Stimulated activated CD8-positive, alpha-beta memory T cell treated with anti-CD3 and anti-CD28 coated beads, Interleukin-7, amount 100 ng/mL, for 1 hour (primary cell): ENCODE measurements around the gene GRPEL2.

Experiments
- DNase-seq, 2 donors: peaks; one replicate each; pipeline ENCODE4 v3.0.0-alpha.2; 2020; ENCODE audit warnings: low read depth in 2 of 2

Gene GRPEL2

DNA sequence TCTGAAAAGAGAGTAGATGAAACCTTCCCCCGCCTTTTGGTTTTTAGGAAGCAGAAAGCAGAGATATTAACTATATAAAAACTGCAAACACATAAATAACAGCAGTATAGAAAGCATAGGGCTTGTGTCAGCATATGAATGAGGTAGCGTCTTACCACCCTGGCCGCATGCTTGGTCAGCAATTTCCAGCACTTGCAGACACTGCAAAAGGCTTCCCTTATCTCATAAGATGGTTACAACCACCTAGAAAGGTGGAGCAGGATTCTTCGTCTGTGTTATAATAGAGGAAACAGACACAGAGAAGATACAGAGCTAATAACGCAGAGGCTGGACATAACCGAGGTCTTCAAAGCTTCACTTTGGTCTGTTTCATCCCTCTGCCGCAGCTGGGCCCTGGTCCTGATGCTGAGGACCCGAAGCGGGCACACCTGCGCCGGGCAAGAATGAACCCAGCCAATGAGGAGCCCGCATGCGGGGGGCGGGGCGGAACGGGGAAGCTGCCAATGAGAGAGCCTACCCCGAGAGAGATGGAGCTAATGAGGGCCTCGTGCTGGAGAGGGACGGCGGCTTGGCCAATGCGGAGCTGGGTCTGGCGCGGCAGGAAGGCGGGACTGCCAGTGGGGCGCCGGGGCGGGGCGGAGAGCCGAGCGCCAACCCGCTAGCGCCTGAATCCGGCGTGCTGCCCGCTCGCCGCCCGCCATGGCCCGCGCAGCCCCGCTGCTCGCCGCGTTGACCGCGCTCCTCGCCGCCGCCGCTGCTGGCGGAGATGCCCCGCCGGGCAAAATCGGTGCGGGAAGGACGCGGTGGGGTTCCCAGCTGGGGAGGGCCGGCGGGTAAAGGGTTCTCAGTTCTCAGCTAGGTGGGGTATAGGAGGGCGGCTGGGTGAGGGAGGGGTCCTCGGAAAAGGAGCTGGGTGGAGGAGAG is 12.3 kb downstream of the GRPEL2 start, which contains the start of gene PCYOX1L:
PCYOX1L (plus strand) TSS at position 677 of the 924 bp plus-strand sequence; CDS start at position 700, 23 bp downstream.
- peak; percentile 80 to 96 for DNase-seq

DNA sequence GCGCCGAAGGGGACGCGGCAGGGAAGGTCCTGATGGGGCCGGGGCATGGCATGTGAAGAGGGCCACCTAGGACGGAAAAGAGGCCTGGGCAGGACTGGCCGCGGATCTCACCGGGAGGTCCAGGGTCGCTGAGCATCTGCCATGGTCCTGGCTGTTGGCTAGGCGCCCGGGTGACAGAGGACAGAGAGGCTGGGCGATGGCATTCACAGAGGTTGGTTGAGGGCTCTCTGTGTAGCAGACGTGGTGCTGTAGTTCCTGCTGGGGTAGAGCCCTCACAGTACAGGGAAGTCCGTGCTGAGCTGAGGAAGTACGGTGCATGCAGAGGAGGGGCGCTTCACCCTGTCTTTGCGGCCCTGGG is 13.0 kb downstream of the GRPEL2 start:
- peak; percentile 6 to 15 for DNase-seq

DNA sequence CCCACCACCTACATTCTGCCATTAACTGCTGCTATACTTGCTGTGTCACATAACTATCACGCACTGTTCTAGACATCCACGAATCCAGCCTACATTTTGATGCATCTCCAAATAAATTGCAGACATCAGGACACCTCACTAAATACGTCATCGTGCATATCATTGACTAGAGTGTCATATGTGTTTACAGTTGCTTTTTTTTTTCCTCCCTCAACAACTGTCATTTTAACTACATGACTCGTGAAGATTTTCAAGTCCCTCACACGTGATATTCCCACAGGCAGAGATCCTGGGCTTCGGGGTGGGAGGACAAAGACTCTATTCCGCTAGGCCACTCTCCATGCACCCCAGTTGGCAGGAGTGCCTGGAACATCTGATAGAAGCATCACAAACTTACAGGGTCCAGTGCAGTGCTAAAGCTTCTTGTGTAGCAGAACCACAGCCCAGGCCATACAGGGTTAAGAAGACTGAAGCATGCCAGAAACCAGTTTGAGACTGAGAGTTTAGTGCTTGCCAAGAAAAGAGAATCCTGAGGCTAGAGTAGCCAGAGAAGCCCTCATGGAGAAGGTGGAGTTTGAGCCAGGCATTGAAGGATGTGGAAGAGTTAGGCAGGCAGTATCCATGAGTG is 13.7 kb downstream of the GRPEL2 start:
- DNase-seq, result no peak

DNA sequence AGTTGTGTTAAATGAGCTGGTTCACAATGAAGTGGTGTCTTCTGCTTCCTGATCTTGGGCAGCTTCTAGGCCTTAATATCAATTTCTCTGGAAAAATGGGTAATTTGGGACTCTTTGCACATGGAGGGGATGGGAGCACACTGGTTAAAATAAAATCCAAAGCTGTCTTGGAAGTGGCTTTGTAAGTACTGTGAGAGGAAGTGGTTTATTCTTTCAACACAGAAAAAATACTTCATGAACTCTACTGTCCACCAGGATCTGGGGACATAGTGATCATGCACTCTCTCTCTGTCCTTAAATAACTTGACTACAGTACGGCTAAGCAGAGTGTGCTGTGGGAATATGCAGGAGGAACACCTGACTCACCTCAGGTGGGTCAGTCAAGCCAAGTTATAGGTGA is 15.0 kb downstream of the GRPEL2 start:
- DNase-seq, result no peak

DNA sequence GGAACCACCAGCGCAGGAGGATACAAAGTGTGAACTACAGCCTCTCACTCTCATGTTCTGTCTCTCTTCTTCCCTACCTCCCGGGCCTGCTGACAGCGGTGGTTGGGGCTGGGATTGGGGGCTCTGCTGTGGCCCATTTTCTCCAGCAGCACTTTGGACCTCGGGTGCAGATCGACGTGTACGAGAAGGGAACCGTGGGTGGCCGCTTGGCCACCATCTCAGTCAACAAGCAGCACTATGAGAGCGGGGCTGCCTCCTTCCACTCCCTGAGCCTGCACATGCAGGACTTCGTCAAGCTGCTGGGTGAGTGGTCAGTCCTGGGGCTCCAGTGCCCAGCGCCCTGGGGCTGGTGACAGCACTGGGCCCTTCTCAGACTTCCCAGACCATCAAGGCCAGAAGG is 17.2 kb downstream of the GRPEL2 start:
- DNase-seq, result no peak

DNA sequence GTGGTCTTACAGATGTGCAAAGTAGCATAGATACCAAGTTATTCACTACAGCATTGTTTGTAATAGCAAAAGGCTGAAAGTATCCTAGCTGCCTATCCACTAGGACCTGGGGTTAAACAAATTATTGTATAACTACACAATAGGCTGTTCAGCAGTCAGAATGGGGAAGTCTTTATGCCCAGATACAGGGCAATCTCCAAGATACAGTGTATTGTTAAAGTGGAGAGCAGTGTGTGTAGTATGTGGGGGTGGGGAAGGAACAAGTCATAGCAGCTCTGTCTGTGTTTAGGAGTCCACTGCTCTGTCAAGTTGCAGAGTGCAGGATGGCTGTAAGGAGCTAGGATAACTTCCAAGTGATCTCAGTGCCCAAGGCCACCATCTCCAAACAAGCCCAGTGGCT is 18.1 kb downstream of the GRPEL2 start:
- no peak for DNase-seq

DNA sequence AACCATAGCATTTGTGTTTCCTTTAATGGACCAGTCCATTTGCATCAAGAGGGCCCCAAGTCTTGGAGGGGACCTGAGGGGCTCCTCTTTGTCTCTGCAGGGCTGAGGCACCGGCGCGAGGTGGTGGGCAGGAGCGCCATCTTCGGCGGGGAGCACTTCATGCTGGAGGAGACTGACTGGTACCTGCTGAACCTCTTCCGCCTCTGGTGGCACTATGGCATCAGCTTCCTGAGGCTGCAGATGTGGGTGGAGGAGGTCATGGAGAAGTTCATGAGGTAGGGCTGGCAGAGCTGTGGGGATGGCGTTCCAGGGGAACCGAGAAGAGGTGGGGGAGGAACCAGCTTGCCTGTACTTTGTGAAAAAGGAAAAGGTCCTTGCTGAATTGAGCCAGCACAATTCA is 18.6 kb downstream of the GRPEL2 start:
- DNase-seq, result no peak

DNA sequence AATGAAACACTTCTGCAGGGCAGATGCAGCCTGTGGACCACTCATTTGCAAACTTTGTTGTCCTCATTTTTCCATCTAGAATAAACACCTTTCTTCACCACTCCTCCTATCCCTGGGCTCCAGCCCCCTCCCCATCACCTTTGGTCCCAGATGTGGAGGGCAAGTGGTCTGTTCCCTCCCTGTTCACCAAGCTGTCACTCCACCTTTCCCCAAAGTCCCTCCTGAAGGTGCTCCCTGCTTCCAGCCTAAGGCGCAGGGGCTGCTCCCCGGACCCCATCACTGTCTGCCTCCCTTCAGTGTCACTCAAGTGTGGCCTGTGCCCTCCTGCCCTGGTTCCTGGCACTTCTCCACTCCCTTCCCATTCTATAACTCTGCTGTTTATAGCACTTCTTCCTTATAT is 19.4 kb downstream of the GRPEL2 start:
- no peak for DNase-seq

DNA sequence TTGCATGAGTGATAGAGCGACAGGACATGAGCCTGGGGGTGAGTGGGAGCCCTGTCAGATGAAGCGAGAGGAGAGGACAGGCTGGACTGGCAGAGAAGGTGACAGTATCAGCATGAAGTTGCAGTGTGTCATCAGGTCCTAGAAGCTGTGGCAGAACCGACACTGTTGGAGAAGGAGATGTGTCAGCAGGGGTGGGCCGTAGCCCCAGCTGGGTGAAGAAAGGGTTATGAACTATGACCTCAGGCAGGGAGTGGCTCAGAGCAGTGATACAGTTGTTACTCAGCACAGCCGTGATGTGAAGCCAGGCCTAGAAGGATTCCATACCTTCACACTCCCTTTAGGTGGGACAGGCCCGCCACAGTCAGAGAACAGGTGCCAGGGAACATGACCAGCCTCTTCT is 20.1 kb downstream of the GRPEL2 start:
- no peak for DNase-seq

DNA sequence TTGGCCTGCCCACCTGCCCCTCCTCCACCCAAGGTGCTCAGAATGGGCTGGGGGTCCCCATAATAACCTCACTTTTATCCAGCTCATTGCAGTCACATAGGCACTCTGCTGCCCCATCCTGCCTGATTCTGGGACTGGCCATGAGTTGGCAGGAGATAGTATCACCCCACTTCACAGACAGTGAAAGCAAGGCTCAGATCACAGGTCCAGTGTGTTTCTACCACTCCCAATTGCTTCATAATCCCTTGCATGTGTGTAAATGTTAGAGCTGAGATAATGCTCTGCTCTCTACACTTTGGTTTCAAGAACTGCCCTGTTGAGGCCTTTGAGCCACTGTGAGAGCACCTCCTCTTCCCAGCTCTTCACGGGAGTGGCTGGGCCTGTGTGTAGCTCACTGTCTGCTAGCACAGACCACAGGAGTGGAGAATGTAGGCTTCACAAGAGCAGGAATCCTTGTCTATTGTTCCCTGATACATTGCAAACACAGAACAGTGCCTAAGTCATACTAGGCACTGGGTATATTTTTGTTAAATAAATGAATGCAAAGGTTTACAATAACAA is 20.9 kb downstream of the GRPEL2 start:
- DNase-seq, result no peak

DNA sequence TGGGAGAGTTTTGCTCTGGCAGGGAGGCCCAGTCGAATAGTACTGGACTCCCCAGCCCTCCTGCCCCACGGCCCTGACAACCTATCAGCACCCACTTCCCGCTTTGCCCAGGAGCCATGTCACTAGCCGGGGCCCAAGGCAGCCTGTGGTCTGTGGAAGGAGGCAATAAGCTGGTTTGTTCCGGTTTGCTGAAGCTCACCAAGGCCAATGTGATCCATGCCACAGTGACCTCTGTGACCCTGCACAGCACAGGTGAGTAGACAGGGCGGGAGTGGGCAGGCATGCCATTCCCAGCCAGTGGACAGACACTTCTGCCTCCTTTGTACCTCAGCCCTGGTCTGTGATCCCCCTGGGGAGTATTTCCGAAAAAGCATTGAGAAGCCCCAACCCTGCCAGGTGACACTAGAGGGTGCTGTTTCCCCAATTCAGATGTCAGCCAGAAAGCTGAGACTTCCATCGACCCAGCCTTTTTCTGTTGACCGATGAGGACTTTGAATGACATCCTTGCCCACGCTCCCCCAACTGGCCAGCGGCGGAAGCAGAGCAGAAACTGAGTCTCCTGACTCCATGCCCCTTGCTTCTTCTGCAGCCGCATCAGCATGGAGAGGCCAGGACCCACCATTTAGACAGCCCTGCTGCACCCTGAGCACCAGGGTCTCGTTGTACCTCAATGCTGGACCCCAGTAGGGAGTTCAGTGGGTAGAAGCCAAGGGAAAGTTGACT is 22.1 kb downstream of the GRPEL2 start:
- DNase-seq, result peak; percentile 6 to 38

DNA sequence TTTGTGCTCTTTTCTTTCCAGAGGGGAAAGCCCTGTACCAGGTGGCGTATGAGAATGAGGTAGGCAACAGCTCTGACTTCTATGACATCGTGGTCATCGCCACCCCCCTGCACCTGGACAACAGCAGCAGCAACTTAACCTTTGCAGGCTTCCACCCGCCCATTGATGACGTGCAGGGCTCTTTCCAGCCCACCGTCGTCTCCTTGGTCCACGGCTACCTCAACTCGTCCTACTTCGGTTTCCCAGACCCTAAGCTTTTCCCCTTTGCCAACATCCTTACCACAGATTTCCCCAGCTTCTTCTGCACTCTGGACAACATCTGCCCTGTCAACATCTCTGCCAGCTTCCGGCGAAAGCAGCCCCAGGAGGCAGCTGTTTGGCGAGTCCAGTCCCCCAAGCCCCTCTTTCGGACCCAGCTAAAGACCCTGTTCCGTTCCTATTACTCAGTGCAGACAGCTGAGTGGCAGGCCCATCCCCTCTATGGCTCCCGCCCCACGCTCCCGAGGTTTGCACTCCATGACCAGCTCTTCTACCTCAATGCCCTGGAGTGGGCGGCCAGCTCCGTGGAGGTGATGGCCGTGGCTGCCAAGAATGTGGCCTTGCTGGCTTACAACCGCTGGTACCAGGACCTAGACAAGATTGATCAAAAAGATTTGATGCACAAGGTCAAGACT is 22.8 kb downstream of the GRPEL2 start:
- no peak for DNase-seq

DNA sequence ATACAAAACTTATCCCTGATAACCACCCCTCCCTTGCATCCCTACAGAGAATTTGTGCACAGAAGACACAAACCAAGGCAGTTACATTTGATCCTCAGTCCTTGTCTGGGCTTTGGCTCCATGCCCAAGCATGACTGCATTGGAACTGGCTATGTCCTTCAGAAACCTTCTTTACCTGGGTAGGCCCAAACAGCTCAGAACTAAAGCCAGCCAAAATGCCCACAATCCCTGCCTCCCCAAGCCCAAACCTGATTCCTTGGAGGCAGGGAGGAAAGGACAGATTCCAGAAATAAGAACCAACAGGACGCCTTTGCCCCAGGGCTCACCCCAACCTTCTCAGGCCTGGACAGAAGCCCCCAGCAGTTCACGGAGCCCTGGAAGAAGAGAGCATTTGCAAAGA is 25.6 kb downstream of the GRPEL2 start:
- no peak for DNase-seq

DNA sequence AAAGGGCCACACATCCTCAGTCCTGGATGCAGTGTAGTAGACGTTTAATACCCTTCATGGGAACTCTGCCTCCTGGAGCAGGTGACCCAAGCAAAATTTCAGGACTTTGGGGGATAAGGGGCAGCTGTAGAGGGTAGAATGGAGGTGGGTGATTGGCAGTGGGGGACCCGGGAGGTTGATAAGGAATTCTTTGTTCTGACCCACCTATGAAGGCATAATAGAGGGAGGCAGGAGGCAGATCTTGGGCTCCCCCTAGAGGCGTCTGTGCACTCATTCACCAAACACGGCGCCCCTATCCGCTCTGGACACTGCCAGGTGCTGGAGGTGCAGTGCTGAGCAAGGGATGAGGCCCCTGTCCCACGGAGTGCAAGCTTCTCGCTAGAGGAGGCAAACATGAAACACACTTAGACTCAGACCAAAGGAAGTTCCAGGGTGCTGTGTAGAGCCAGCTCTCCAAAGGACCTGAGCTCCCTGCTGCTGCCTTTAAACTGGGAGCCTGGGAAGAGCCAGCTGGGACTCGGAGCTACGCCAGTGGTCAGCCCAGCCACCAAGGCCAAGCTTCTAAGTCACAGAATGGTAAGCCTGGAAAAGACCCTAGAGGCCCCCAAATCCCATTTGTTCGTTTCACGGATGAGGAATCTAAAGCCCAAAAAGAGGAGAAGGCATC is 26.1 kb downstream of the GRPEL2 start:
- peak; percentile 25 to 52 for DNase-seq

DNA sequence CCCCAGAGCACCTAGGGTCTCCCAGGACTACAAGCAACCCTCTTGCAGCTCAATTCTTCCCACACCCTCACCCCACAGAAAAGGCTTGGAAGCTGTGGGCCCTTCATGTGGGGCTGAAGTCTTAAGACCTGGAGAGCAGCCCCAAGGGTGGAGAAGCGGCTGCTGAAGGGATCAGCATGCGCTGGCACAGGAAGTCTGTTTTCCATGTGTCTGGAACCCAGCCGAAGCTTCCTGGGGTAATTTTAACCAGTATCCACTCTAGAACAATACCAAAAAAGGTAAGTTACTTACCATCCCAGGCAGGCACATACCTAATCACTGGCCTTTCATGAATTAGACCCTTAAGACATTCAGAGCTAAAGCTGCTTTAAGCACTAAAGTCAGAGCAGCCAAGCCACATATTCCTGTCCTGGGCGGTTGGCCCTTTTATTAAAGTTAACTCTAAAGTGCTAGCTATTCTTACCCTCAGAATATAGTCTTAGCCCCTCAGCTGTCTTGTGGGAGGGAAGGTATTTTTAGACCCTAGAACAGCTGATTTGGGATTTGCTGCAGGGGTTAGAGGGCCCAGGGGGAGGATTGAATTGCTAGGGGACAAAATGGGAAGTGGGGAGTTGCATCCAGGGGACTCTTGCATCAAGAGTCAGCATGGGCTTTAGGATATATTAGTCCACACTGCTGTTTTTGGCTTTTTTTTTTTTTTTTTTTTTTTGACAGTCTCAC is 26.9 kb downstream of the GRPEL2 start:
- DNase-seq, result no peak

DNA sequence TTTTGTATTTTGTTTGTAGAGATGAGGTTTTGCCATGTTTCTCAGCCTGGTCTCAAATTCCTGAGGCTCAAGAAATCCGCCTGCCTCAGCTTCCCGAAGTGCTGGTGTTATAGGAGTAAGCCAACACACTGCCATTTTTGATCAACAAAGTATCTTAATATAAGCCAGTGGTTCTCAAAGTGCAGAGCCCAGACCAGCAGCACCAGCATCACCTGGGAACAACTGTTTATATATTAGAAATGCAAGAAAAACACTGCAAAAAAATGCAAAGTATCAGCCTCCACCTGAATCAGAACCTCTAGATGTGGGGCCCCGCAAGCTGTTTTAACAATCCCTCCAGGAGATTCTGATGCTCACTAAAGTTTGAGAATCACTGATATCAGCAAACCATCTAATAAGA is 27.6 kb downstream of the GRPEL2 start:
- no peak for DNase-seq

DNA sequence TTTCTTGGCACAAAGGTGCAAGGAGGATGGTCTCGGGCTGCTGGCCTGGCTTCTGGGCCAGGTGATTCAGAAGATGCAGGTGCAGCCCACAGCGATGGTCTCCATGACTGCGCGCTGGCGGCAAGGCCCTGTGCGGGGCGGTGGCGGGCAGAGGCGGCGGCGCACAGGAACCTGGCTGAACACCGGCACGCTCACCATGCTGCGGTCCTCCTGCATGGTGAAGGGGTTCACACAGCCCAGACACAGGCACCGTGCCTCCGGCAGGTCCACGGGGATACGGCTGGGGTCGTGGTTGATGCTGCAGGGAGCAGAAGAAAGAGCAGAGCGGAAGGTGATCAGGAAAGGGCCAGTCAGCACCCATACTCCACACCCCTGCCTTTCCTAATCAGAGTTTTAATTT is 29.0 kb downstream of the GRPEL2 start:
- no peak for DNase-seq

DNA sequence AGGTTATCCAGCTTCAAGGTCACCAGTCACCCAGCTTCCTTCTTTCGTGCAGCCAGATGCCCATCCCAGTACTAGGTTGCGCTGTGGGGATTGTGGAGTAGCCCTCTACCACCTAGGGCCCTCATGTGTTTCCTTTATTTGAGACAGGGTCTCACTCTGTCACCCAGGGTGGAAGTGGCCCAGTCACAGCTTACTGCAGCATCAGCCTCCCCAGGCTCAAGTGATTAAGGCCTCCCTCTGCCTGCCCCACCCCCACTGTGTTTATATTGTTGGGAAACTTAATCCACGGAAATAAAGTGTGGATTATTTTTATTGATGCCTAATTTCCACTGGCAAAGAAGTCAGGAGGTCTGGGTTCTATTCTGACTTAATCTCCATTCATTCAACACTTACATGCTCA is 29.5 kb downstream of the GRPEL2 start:
- no peak for DNase-seq

DNA sequence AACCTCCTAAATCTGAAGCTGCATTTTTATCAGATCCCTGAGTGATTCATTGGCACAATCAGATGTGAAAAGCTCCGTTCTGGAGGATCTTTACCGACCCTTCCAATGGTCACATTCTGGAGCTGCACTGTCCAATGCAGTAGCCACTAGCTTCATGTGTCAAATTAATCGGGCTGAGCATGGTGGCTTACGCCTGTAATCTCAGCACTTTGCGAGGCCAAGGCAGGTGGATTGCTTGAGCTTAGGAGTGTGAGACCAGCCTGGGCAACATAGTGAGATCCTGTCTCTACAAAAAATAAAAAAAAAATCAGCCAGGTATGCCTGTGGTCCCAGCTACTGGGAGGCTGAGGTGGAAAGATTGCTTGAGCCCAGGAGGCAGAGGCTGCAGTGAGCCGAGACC is 30.1 kb downstream of the GRPEL2 start:
- DNase-seq, result no peak

DNA sequence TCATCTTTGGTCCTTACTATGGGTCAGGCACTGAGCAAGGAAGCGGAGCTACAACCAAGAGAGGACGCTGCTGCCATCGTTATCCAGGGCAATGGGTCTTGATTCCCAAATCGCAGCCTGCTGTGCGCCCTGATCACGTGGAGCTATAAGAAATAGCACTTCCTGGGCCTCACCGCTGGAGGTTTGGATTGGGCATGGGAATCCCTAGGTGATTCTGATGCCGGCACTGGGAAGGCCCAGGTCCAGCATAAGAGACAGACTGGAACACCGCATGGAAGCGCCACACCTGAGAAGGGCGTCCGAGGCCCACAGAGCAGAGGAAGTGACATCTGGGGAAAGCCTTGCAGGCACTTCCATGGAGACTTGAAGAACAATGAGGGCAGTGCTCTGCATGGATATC is 30.8 kb downstream of the GRPEL2 start:
- no peak for DNase-seq
